Astrocyte (in vitro differentiated cells and primary cell): ENCODE measurements around the gene CARM1.

Experiments used
- EZH2 ChIP-seq: IDR thresholded peaks from 2 replicates; pipeline ENCODE4 v1.6.1; 2012; ENCODE audit warnings: mild to moderate bottlenecking, low read length, inconsistent platforms; ENCODE audit not compliant: insufficient read depth
- TF ChIP-seq, protein P1 (sequence below): IDR thresholded peaks from 2 replicates; pipeline ENCODE4 v1.5.1; 2011; ENCODE audit warnings: low read depth, mild to moderate bottlenecking, inconsistent platforms, low read length, moderate library complexity; ENCODE audit not compliant: insufficient read depth

- TF ChIP-seq, protein P1, sequence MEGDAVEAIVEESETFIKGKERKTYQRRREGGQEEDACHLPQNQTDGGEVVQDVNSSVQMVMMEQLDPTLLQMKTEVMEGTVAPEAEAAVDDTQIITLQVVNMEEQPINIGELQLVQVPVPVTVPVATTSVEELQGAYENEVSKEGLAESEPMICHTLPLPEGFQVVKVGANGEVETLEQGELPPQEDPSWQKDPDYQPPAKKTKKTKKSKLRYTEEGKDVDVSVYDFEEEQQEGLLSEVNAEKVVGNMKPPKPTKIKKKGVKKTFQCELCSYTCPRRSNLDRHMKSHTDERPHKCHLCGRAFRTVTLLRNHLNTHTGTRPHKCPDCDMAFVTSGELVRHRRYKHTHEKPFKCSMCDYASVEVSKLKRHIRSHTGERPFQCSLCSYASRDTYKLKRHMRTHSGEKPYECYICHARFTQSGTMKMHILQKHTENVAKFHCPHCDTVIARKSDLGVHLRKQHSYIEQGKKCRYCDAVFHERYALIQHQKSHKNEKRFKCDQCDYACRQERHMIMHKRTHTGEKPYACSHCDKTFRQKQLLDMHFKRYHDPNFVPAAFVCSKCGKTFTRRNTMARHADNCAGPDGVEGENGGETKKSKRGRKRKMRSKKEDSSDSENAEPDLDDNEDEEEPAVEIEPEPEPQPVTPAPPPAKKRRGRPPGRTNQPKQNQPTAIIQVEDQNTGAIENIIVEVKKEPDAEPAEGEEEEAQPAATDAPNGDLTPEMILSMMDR = no peak
- TF ChIP-seq EZH2 = no peak
Observed at GRCh38 chr19:10923260-10924112, 52.1 kb downstream of the CARM1 start.
